ENCODE results near the gene OR2AG1. TPM values are rescaled to one million over a fixed set of nuclear protein-coding genes. Genes with fewer than 3 reads are reported as not detected.
"Not testable (repeated sequence)": the region's sequence is repeated elsewhere in the genome, so short reads cannot be mapped to it uniquely, and the experiment has no call there.

Gene OR2AG1
- total RNA-seq, 2 donors from 2014 or later: not detected

DNA sequence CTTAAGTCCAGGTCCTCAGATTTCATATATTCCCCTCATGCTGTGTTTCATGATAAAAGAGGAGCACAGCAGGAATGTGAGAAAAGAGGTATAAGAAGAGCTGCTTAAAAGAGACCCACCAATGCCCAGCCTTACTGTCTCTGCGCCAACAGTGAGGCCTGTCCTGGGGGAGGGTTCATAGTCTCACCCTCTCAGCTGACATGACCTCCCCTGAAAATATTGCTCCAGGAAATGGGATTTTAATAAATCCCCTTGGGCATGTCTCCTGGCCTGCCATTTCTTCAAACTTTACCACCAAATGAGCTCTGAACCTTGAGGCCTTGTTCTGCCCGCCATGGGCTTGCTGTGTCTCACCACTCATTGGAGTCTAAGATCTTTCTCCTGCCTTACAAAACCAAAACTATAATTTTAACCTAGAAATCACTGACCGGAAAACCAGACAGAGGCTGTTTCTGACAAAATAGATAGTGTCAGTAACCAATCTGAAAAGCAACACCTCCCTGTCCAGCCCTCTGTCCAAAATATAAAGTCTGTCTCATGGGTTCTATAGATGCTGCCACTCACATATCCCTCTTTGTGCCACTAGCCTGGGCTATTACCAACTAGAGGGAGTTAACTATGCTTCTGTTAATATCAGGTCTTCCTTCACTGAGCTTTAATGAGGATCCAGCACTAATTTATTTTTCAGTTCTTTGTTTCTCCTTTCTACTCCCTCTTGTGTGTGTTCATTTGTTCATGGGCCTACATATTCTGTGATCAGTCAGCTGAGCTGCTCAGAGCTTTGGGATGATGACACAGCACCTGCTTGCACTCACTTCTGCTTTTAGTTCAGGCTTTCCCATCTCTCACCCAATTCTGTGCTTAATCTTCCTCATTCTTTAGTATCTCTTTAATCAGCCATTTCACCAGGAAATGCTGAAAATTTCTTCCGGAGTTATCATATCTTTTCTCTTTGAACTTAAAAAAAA lies 10.6 kb upstream of the OR2AG1 start, which contains the start of gene OR2AG2:
OR2AG2 (minus strand) TSS at position 51 of the 968 bp plus-strand sequence. CDS start 3,019 bp downstream, outside the sequence.
- no peak for DNase-seq (ENCODE audit: low spot score)
- intact Hi-C loops (cut with DNase I): no loop called here

DNA sequence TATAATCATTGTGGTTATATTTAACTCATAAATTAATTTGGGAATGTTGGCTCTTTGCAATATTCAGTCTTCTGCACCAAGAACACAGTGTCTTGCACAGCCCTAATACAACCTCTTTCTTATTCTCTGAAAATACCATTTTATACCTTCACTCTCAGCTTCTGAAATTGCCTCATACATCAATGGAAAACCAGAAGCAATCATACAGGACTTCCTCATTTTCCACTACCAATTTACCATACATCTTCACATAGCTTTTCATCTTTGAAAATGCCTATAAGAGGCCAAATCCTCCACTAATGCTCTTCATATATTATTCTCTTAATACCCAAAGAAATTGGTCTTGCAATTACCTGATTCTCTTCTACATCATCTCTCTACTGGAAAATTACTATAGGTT lies 4.3 kb upstream of the OR2AG1 start:
- DNase-seq (ENCODE audit: low spot score): no peak
- intact Hi-C loops (cut with DNase I): no loop called here

DNA sequence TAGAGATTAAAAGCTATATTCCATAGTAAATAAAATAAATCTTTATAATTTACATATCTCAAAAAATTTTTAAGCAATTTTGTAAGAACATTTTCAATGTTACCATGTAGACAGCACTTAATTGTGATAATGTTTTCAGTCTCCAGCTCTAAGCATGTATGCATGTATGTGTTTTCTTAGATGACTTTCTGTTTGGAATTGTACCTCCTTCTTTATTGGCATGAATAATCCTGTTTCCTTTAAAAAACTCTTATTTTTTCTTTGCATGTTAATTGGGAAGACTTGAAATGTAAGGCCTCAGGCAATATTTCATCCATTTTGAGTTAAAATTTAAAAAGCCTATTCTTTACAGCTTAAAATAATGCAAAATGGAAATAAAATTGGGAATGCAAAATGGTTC lies 2.0 kb upstream of the OR2AG1 start:
- intact Hi-C loops (cut with DNase I): no loop called here
- no peak for DNase-seq (ENCODE audit: low spot score)

DNA sequence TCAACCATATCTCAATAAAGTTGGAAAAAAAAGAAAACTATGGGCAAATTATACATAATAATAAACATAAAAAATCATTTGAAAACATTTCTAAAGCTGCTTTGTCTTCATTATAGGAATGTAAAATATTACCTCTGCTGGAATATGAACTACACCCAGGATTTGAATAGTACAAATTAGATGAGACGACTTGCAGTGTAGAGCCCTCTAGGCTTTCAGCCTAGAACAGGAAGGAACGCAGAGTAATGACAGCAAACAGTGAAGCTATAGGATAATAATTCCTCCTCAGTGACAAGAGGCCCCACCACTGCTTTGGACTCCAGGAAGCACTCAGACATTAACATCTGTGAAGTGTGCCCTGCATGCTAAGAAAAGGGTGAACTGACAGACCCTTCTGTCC lies 7.7 kb downstream of the OR2AG1 start:
- no peak for DNase-seq (ENCODE audit: low spot score)
- intact Hi-C loops (cut with DNase I): no loop called here

DNA sequence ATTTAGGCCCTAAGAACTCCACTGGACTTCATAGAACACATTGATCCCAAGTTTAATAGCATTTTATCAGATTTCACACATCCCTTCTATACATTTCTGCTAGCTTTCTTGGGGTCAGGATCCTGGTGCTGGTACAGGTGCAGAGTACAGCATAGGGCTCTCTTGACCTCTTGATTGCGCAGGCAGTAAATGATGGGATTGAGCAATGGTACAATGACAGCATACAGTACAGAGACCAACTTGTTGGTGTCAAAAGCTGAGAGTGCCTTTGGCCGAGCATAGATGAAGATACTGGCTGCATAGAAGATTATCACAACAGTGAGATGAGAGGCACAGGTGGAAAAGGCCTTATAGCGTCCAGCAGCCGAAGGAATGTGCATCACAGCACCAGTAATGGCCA lies 11.8 kb downstream of the OR2AG1 start:
- no peak for DNase-seq (ENCODE audit: low spot score)
- intact Hi-C loops (cut with DNase I): no loop called here

DNA sequence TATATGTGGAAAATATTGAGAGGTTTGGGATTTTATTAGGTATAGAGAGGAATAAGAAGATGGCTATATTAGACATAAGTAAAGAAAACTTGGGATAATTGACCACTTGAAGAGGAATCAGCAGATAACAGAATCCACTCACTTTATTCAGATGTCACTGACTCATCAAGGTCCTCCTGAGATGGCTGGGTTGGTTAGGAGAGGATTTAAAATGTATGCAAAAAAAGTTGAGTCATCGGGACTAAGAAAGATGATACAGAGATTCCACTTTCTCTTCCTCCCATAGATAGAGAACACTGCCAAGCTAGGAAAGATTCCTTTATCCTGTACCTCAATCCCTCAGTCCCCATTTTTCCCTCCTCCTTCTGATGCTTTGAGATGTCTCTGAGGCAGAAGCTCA lies 16.6 kb downstream of the OR2AG1 start, which contains the start of gene OR6A2:
OR6A2 (minus strand) TSS at position 288 of the 400 bp plus-strand sequence. CDS start 3,981 bp downstream, outside the sequence.
- intact Hi-C loops (cut with DNase I): no loop called here
- DNase-seq (ENCODE audit: low spot score): no peak

DNA sequence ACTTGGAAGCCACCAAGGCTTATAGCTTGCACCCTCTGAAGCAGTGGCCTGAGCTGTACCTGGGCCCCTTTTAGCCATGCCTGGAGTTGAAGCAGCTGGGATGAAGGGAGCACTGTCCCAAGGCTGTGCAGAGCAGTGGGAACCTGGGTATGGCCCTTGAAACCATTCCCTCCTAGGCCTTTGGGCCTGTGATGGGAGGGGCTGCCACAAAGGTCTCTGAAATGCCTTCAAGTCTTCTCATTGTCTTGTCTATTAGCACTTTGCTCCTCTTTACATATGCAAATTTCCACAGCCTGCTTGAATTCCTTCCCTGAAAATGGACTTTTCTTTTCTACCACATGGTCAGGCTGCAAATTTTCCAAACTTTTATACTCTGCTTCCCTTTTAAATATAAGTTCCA lies 18.3 kb downstream of the OR2AG1 start:
- DNase-seq (ENCODE audit: low spot score); intact Hi-C loops (cut with DNase I): not testable (repeated sequence)

DNA sequence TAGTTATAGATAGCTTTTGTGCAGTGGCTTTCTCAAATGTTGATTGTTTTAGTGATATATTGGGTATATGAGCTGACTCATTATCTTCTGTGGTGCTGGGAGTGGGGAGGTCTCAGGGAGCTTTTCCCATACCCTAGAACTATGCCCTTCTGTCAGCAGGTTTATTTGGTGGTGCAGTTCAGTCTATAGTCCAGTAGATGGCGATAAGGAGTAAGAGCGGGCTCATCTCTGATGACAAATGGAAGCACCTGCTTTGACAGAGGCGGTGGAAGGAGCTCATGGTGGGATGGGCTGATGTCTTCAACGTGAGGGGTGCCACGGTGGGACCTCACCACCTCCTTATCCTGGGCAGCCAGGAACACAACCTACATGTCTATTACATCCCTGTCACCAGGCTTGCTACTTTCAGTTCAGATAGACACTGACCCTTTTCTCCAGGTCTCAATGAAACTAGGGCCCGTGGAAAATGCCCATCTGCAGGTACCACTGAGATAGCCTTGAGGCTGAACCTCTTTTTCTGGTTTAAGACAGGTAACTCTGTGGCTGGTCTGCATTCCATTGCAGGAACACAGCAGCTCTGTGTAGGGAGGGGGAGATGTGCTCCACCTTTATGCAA lies 29.7 kb downstream of the OR2AG1 start:
- DNase-seq (ENCODE audit: low spot score): no peak

DNA sequence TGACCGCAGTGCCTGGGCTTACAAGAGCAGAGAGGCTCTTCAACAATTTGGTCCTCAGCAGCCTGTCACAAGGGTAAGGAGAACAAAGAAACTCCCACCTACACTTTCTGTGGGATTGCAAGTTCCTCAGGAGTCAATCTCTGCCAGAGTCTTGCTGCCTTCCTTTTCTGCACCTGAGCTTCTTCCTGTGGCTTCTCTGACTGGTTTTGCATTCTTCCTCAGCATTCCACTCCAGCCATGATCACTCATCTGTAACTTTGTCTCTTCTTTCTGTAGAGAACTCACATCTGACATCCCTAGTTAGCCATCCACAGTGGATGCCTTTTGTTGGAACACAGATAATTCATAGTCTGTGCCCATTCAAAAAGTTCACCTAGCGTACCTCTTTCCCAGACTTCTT lies 30.8 kb downstream of the OR2AG1 start:
- intact Hi-C loops (cut with DNase I): no loop called here

More for the DNA sequence above, 29.7 kb downstream of the OR2AG1 start:
- intact Hi-C loops (cut with DNase I): no loop called here

DNA sequence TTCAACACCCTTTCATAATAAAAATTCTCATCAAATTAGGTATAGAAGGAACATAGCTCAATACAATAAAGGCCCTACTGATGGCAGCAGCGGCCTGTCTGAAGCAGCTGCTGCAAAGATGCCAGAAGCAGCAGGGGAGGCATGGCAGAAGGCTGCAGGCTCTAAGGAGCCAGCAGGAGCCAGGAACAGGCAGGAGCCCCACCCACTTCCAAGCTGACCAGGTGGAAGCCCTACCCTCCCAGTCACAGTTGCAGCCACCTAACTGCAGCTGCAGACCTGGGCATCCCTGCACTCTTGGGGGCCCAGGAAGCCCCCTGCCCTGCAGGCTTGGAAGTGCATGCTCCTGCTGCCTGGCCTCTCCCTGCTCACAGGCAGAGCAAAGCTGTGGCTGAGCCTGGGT lies 34.9 kb downstream of the OR2AG1 start:
- intact Hi-C loops (cut with DNase I): no loop called here
- no peak for DNase-seq (ENCODE audit: low spot score)

More for the DNA sequence above, 30.8 kb downstream of the OR2AG1 start:
- DNase-seq (ENCODE audit: low spot score): no peak

DNA sequence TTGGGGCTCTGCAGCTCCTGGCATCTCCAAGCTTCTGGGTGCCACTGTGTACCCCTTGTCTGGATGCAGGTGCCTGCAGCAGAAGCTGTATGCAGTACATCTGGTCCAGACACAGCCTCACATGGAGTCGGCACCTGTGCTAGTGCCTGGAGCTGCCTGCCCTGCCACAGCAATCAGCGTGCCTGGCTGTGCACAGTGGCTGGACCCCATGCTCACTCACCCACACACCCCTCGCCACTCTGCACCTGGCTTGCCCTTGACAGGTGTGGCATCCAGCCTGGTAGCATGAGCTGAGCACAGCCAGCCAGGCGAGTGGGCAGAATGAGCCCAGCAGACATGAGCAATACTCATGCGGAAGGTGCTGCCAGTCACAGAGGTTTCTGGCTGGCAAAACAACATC lies 36.1 kb downstream of the OR2AG1 start:
- DNase-seq (ENCODE audit: low spot score): no peak
- intact Hi-C loops (cut with DNase I): no loop called here

DNA sequence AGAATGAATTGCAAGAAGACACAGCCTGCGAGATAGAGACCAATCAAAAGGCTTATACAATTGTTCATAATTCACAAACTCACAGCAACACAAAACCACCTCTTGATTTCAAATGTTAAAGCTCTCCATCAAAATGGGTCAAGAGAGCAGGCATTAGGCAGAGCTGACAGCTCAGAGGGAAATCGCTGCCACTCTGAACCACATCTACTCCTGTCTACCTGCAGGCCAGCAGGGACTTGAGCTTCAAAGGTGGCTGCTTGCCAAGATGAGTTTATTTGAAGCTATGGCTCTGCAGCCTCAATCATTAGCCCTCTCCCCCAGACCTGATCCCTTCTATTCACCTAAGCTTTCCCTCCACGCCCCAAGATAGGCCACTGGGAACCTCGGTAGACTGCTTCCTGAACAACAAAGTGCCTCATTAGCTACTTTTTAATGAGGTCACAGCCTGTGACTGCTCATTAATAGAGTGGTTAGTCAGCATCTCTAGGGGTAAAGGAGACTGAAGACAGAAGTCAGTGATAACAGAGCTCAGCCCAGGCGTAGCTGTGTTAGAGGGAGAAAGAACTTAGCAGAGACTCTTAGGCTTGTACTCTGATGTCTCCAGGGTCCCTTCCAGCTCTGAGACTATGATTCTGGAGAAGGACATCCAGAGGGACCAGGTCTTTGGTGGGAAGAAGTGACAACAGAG lies 41.5 kb downstream of the OR2AG1 start:
- intact Hi-C loops (cut with DNase I): no loop called here
- DNase-seq (ENCODE audit: low spot score): no peak

DNA sequence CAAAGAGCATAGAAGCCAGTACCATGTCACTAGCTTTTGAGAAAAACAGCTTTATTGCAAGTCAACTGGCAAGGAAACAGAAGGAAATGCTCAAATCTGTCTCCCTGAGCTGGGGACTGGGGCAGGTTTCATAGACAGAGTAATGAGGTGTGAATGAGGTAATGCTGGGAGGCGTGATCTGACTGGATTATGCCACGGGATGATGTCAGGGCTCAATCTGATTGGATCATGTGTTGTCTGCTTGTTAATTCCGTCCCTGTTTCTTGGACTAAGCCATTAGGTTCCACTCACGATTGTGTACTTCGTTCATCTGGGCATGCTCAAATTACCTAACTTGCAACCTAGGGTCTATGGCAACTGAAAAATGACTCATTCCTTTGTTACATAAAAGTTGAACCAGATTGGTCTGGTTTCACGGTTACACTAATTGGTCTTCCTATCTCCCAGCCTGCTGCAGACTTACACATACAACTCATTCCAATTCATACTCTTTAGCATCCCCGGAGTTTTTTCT lies 42.5 kb downstream of the OR2AG1 start:
- intact Hi-C loops (cut with DNase I): no loop called here
- DNase-seq (ENCODE audit: low spot score): no peak

DNA sequence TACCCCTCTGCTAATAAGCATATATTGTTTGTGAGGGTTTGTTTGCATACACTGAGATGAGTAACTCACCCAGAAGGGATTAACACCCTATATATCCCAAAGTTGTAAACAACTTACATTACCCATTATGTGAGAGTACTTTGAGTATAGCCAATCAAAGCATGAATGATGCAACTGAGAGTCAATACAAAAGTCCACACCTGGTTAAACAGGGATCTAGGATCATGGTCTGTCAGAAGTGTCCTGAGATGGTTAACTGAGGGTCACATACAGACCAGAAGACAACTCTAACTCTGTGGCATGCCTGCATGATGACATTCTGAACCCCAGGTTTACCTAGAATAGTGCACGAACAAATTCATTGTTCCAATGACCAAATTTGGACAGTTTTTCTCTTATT lies 45.3 kb downstream of the OR2AG1 start:
- intact Hi-C loops (cut with DNase I): no loop called here
- no peak for DNase-seq (ENCODE audit: low spot score)

DNA sequence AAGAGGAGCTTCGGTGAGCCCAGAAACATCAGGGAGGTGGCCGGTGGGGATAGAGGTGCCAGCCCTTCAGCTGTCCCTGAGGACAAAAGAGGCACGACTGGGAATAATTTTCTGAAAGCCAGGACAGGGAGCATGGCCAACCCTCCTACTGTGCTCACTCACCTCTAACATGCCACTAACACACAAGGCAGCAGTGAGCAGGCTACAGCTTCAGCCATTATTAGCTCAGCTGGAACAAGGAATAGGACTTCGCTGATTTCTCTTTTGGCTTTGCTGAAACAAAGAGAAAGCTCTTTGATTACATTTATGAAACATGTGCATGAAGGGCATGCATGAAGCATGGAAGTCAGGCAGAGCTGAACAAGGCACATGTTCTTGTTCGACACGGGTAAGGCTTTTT lies 50.5 kb downstream of the OR2AG1 start:
- intact Hi-C loops (cut with DNase I): no loop called here

DNA sequence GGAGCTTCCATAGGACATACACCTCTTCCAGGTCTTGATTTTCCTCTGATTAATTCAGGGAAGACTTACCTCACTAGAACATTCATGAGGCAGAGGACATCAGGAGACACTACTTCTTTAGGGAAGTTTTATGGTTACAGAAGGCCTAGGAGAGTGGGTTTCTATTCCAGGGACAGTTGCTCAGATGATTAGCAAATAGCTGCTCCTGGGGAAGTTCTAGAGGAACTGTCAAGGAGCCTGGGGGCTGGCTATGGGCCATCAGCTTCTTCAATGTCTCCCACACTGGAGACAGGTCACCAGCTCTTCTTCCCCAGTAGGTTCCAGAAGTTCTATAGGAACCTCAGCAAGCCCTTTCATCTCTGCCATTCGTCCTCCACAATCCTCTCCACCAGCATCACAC lies 51.2 kb downstream of the OR2AG1 start:
- intact Hi-C loops (cut with DNase I): no loop called here
- DNase-seq (ENCODE audit: low spot score): no peak

More for the DNA sequence above, 50.5 kb downstream of the OR2AG1 start:
- DNase-seq (ENCODE audit: low spot score): no peak

All from posterior vena cava (tissue), 2 donors.